Measurements from ENCODE around the gene THAP5.

Gene THAP5

GRCh38 chr7:108533712-108534111 is 35.8 kb downstream of the THAP5 start:
- no peak for DNase-seq (ENCODE audit: low spot score)

- DNase-seq (ENCODE audit: low spot score) = no peak
These were observed 40.2 kb downstream of the THAP5 start for GRCh38 chr7:108529341-108529740.

GRCh38 chr7:108528183-108528712 is 41.3 kb downstream of the THAP5 start:
- DNase-seq (ENCODE audit: low spot score) = no peak

GRCh38 chr7:108526768-108527017 is 42.8 kb downstream of the THAP5 start:
- no peak for DNase-seq (ENCODE audit: low spot score)

GRCh38 chr7:108525985-108526767 is 43.3 kb downstream of the THAP5 start, which contains the start of gene PNPLA8:
Gene PNPLA8 (minus strand): TSS chr7:108526135. CDS start chr7:108515491, 10,644 bp downstream.
- DNase-seq (ENCODE audit: low spot score) = peak; percentile 99

- no peak for DNase-seq (ENCODE audit: low spot score)
These were observed 44.0 kb downstream of the THAP5 start for GRCh38 chr7:108525327-108525984.

GRCh38 chr7:108522780-108523179 is 46.7 kb downstream of the THAP5 start:
- DNase-seq (ENCODE audit: low spot score) = no peak

- DNase-seq (ENCODE audit: low spot score) = no peak
These were observed 51.6 kb downstream of the THAP5 start for GRCh38 chr7:108517951-108518350.

- DNase-seq (ENCODE audit: low spot score) = no peak
These were observed 53.9 kb downstream of the THAP5 start for GRCh38 chr7:108515630-108516029.

- no peak for DNase-seq (ENCODE audit: low spot score)
These were observed 54.5 kb downstream of the THAP5 start for GRCh38 chr7:108515013-108515412.
